MCF 10A (cell line): ENCODE results near the gene PALD1. TPM values are rescaled to one million over a fixed set of nuclear protein-coding genes. Genes with fewer than 3 reads are reported as not detected.

Experiments
- BruUV-seq: library from RNA; stranded (reverse); fragments of 400-500 nt; replicated peaks from 2 replicates; lab custom pipeline; 2021; lab: Mats Ljungman, UMichigan
- CTCF ChIA-PET: fragments of 300-600 bp; sonication (Branson Sonifier 250); formaldehyde crosslinking; extraction: SDS; loops from one replicate; lab custom pipeline; 2021; ENCODE audit warnings: antibody characterized with exemption, inconsistent platforms; lab: Yijun Ruan, JAX
- POLR2A ChIA-PET: fragments of 300-600, 350-650 bp; sonication (Branson Sonifier 250); formaldehyde crosslinking; extraction: SDS; loops from one replicate; lab custom pipeline; 2020; ENCODE audit warnings: antibody characterized with exemption, inconsistent platforms; lab: Yijun Ruan, JAX
- DNase-seq: peaks from one replicate; pipeline ENCODE4 v3.0.0-alpha.2; 2018; ENCODE audit not compliant: unreplicated experiment
- H3K27ac Mint-ChIP-seq: one replicate; pipeline ENCODE4 v1.8.0; 2022; ENCODE audit warnings: mild to moderate bottlenecking, low read depth, mixed read lengths; ENCODE audit not compliant: unreplicated experiment
- H3K27me3 Mint-ChIP-seq: one replicate; pipeline ENCODE4 v1.8.0; 2022; ENCODE audit warnings: mixed read lengths; ENCODE audit not compliant: insufficient read depth, unreplicated experiment
- H3K36me3 Mint-ChIP-seq: one replicate; pipeline ENCODE4 v1.8.0; 2022; ENCODE audit warnings: mild to moderate bottlenecking, moderate library complexity, mixed read lengths; ENCODE audit not compliant: insufficient read depth, unreplicated experiment
- H3K4me1 Mint-ChIP-seq: one replicate; pipeline ENCODE4 v1.8.0; 2022; ENCODE audit warnings: mixed read lengths; ENCODE audit not compliant: insufficient read depth, unreplicated experiment
- H3K4me3 Mint-ChIP-seq: one replicate; pipeline ENCODE4 v1.8.0; 2022; ENCODE audit warnings: mild to moderate bottlenecking, moderate library complexity, mixed read lengths; ENCODE audit not compliant: unreplicated experiment
- H3K9me3 Mint-ChIP-seq: one replicate; pipeline ENCODE4 v1.8.0; 2022; ENCODE audit warnings: mixed read lengths; ENCODE audit not compliant: unreplicated experiment
- CTCF ChIP-seq: fragments of 200-600 bp; IDR thresholded peaks from one replicate; pipeline ENCODE4 v1.8.0; 2022; ENCODE audit warnings: antibody characterized with exemption, mild to moderate bottlenecking; ENCODE audit not compliant: unreplicated experiment
- intact Hi-C: fragments of 100-400 bp; cut with micrococcal nuclease; formaldehyde crosslinking; loops from 2 replicates; pipeline ENCODE4 v1.14.1; 2022
- total RNA-seq: library from RNA; stranded (reverse); gene quantifications from 2 replicates; pipeline ENCODE4 v1.2.3, GENCODE V29; 2022

PALD1 gene
- total RNA-seq, 1 experiment from 2014 or later = 0.12 TPM

- Mint-ChIP-seq H3K9me3 (no peaks in the 10 kb centered on the region), H3K27ac (no peak overlapping the region), H3K36me3 (no peaks in the 10 kb centered on the region), H3K4me1 (no peaks in the 10 kb centered on the region), H3K4me3 (no peak overlapping the region), H3K27me3 (no peaks in the 10 kb centered on the region)
- DNase-seq = no peak
- ChIA-PET CTCF (interaction anchor here (0.8 kb wide), 1 partner anchor 49 kb away, joined by 3 read pairs; no protein-coding TSS in a partner anchor), POLR2A (no interaction called here)
- no TSS peak for BruUV-seq
- no peak for TF ChIP-seq CTCF
- intact Hi-C loops = no loop called here
These were observed 31.2 kb downstream of the PALD1 start for GRCh38 chr10:70509757-70510147.

GRCh38 chr10:70510453-70510852 lies 31.9 kb downstream of the PALD1 start:
- intact Hi-C loops = no loop called here
- Mint-ChIP-seq H3K4me1 (no peaks in the 10 kb centered on the region), H3K27ac (no peak overlapping the region), H3K36me3 (no peaks in the 10 kb centered on the region), H3K9me3 (no peaks in the 10 kb centered on the region), H3K4me3 (no peak overlapping the region), H3K27me3 (no peaks in the 10 kb centered on the region)
- CTCF ChIA-PET = no interaction called here
- BruUV-seq = no TSS peak
- DNase-seq = no peak
- POLR2A ChIA-PET = interaction anchor here (0.9 kb wide), 1 partner anchor 105 kb away, joined by 4 read pairs; no protein-coding TSS in a partner anchor
- TF ChIP-seq CTCF = no peak

GRCh38 chr10:70510904-70511303 lies 32.3 kb downstream of the PALD1 start:
- no peak for DNase-seq
- Mint-ChIP-seq H3K27ac (no peak overlapping the region), H3K36me3 (no peaks in the 10 kb centered on the region), H3K27me3 (no peaks in the 10 kb centered on the region), H3K4me3 (no peak overlapping the region), H3K9me3 (no peaks in the 10 kb centered on the region), H3K4me1 (no peaks in the 10 kb centered on the region)
- no TSS peak for BruUV-seq
- no peak for TF ChIP-seq CTCF
- POLR2A ChIA-PET = interaction anchor here (0.9 kb wide), 1 partner anchor 105 kb away, joined by 4 read pairs; no protein-coding TSS in a partner anchor
- intact Hi-C loops = no loop called here
- CTCF ChIA-PET = no interaction called here

GRCh38 chr10:70512149-70512639 lies 33.6 kb downstream of the PALD1 start:
- ChIA-PET POLR2A (interaction anchor here (0.7 kb wide), 1 partner anchor 1156 kb away, joined by 3 read pairs; no protein-coding TSS in a partner anchor), CTCF (interaction anchor here (1.4 kb wide), 1 partner anchor 51 kb away, joined by 5 read pairs; no protein-coding TSS in a partner anchor)
- no peaks in the 10 kb centered on the region for H3K4me1 Mint-ChIP-seq
- DNase-seq = no peak
- TF ChIP-seq CTCF = no peak
- intact Hi-C loops = no loop called here
- H3K27me3 Mint-ChIP-seq = no peaks in the 10 kb centered on the region
- no peaks in the 10 kb centered on the region for H3K36me3 Mint-ChIP-seq
- no peak overlapping the region for H3K27ac Mint-ChIP-seq
- no TSS peak for BruUV-seq
- H3K4me3 Mint-ChIP-seq = no peak overlapping the region
- H3K9me3 Mint-ChIP-seq = no peaks in the 10 kb centered on the region
